OCI-LY3 (cell line): ENCODE results near the gene CPXM1.
A peak's percentile ranks its signal among the peaks of the same experiment; 100 is the strongest.
"Not testable (repeated sequence)": the region's sequence is repeated elsewhere in the genome, so short reads cannot be mapped to it uniquely, and the experiment has no call there.

Source experiments
- H2AFZ ChIP-seq: fragments of 200-600, 300-600 bp; shearing (Covaris generic); 2 replicates; pipeline ENCODE4 v1.6.0; 2014; ENCODE audit warnings: antibody characterized with exemption, low read depth, low read length
- H3K27ac ChIP-seq: fragments of 200-600, 300-600 bp; sonication (generic); 2 replicates; pipeline ENCODE4 v1.5.1; 2014; ENCODE audit warnings: mild to moderate bottlenecking, low read length, moderate library complexity, mixed read lengths
- H3K27me3 ChIP-seq: fragments of 200-600, 300-600 bp; sonication (generic); 2 replicates; pipeline ENCODE4 v1.6.1; 2014; ENCODE audit warnings: low read depth, low read length, mixed read lengths
- H3K36me3 ChIP-seq: fragments of 200-600, 300-600 bp; sonication (generic); replicated peaks from 2 replicates; pipeline ENCODE3; 2014; ENCODE audit warnings: low read depth, low read length, mixed read lengths
- H3K4me1 ChIP-seq: fragments of 300-600, 200-600 bp; sonication (generic); 2 replicates; pipeline ENCODE4 v1.6.1; 2014; ENCODE audit warnings: low read length, mixed read lengths
- H3K4me2 ChIP-seq: fragments of 200-600, 300-600 bp; sonication (generic); 2 replicates; pipeline ENCODE4 v1.6.1; 2014; ENCODE audit warnings: low read length, mixed read lengths
- H3K4me3 ChIP-seq: fragments of 300-600, 200-600 bp; sonication (generic); 2 replicates; pipeline ENCODE4 v1.5.1; 2014; ENCODE audit warnings: antibody characterized with exemption, mild to moderate bottlenecking, low read length, moderate library complexity
- H3K79me2 ChIP-seq: fragments of 300-600, 200-600 bp; shearing (Covaris generic); 2 replicates; pipeline ENCODE4 v1.6.1; 2014; ENCODE audit warnings: mild to moderate bottlenecking, low read length, mixed read lengths
- H3K9ac ChIP-seq: fragments of 300-600, 200-600 bp; shearing (Covaris generic); 2 replicates; pipeline ENCODE4 v1.6.0; 2014; ENCODE audit warnings: mild to moderate bottlenecking, low read length, moderate library complexity
- H3K9me3 ChIP-seq: fragments of 200-600, 300-600 bp; shearing (Covaris generic); 2 replicates; pipeline ENCODE4 v1.6.1; 2014; ENCODE audit warnings: low read length, mixed read lengths; ENCODE audit not compliant: insufficient read depth
- H4K20me1 ChIP-seq: fragments of 200-600, 300-600 bp; sonication (generic); 2 replicates; pipeline ENCODE4 v1.6.1; 2016; ENCODE audit warnings: low read length, mixed read lengths; ENCODE audit not compliant: insufficient read depth
- CTCF ChIP-seq: fragments of 200-600, 300-600 bp; sonication (generic); IDR thresholded peaks from 2 replicates; pipeline ENCODE4 v1.5.1; 2014; ENCODE audit warnings: antibody characterized with exemption, low read length, low read depth
- EZH2phosphoT487 ChIP-seq: fragments of 200-600 bp; shearing (Covaris generic); IDR thresholded peaks from 2 replicates; pipeline ENCODE4 v1.6.1; 2018; ENCODE audit warnings: antibody characterized with exemption, mixed run types, low read depth

Gene CPXM1

GRCh38 chr20:2775139-2775538 lies 25.3 kb downstream of the CPXM1 start:
- H2AFZ ChIP-seq = no peak overlapping the region

GRCh38 chr20:2773812-2774211 lies 26.6 kb downstream of the CPXM1 start:
- no peaks in the 10 kb centered on the region for H3K36me3 ChIP-seq

More at GRCh38 chr20:2775139-2775538, 25.3 kb downstream of the CPXM1 start:
- Histone ChIP-seq H3K9ac (no peak overlapping the region), H3K9me3 (peaks cover 10% of the 10 kb centered on the region; the same call in 1 of the 2 replicates), H3K4me1 (peaks cover 26% of the 10 kb centered on the region), H3K4me2 (no peak overlapping the region), H3K36me3 (no peaks in the 10 kb centered on the region), H3K79me2 (no peaks in the 10 kb centered on the region), H3K27ac (no peak overlapping the region), H4K20me1 (no peaks in the 10 kb centered on the region), H3K27me3 (peaks cover 22% of the 10 kb centered on the region), H3K4me3 (no peak overlapping the region)
- TF ChIP-seq CTCF = no peak
- TF ChIP-seq EZH2phosphoT487 = no peak

DNA sequence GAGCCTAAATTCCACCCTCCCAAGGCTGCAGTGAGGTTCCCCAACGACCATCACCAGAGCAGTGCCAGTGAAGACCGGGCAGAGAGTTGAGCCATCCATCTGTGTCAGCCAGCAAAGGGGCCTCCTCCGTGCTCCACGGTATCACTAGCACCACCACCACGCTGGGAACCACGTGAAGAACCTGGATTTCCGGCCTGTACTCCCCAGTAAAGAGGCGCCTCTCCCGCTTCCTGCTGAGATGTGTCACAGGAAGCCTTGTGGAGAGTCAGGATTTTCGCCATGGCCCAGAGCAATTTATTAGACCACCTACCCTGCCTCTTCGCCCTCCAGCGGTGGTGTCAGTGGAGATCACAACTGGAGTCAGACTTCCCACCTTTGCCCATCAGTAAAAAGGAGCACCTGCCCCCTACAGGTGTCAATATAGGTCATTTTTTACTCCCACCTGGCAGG lies 28.8 kb downstream of the CPXM1 start:
- 0 out of 2 replicates have a peak, but pooled peaks have one; percentile 8 for TF ChIP-seq CTCF
- no peak for TF ChIP-seq EZH2phosphoT487
- Histone ChIP-seq H3K4me2 (0 out of 2 replicates have a peak overlapping the region, but pooled peaks have one; percentile 8), H3K79me2 (no peaks in the 10 kb centered on the region), H3K9ac (no peak overlapping the region), H3K4me3 (no peak overlapping the region), H4K20me1 (no peaks in the 10 kb centered on the region), H3K36me3 (no peaks in the 10 kb centered on the region), H3K27me3 (peaks cover 34% of the 10 kb centered on the region), H2AFZ (no peak overlapping the region), H3K27ac (no peak overlapping the region), H3K9me3 (0 out of 2 replicates have a peak, but pooled peaks cover 5% of the 10 kb centered on the region), H3K4me1 (peaks cover 15% of the 10 kb centered on the region)

More at GRCh38 chr20:2773812-2774211, 26.6 kb downstream of the CPXM1 start:
- TF ChIP-seq EZH2phosphoT487 = no peak
- TF ChIP-seq CTCF = no peak
- H3K27ac ChIP-seq = no peak overlapping the region
- H3K79me2 ChIP-seq = no peaks in the 10 kb centered on the region
- no peak overlapping the region for H3K4me2 ChIP-seq
- H3K4me3 ChIP-seq = no peak overlapping the region
- no peak overlapping the region for H3K9ac ChIP-seq
- peaks cover 25% of the 10 kb centered on the region; the same call in 1 of the 2 replicates for H3K27me3 ChIP-seq
- H2AFZ ChIP-seq = no peak overlapping the region
- peaks cover 22% of the 10 kb centered on the region for H3K4me1 ChIP-seq
- H3K9me3 ChIP-seq = peaks cover 10% of the 10 kb centered on the region; the same call in 1 of the 2 replicates
- H4K20me1 ChIP-seq = no peaks in the 10 kb centered on the region

- H3K9me3 ChIP-seq = not testable (repeated sequence)
These were observed 30.3 kb downstream of the CPXM1 start for GRCh38 chr20:2770091-2770490.

More at GRCh38 chr20:2770091-2770490, 30.3 kb downstream of the CPXM1 start:
- not testable (repeated sequence) for H3K36me3 ChIP-seq, H2AFZ ChIP-seq, H3K79me2 ChIP-seq, H4K20me1 ChIP-seq, H3K4me3 ChIP-seq, H3K27ac ChIP-seq, H3K9ac ChIP-seq, H3K4me2 ChIP-seq
- H3K4me1 ChIP-seq = peaks cover 15% of the 10 kb centered on the region
- H3K27me3 ChIP-seq = peaks cover 34% of the 10 kb centered on the region
